ENCODE results near the gene CEACAM18. TPM values are rescaled to one million over a fixed set of nuclear protein-coding genes. Genes with fewer than 3 reads are reported as not detected.

CEACAM18 gene
- total and polyA plus RNA-seq, 2 experiments from 2014 or later, result not detected

- H3K36me3 ChIP-seq, result no peaks in the 10 kb centered on the region
- no peaks in the 10 kb centered on the region for H3K9me3 ChIP-seq (ENCODE audit: low read depth)
- H3K4me1 ChIP-seq (ENCODE audit: low read depth), result no peaks in the 10 kb centered on the region
- DNase-seq (ENCODE audit: low read depth in 1 of 2, low spot score in 1 of 2), result no peak
- H3K4me3 ChIP-seq, result no peak overlapping the region
- H3K27me3 ChIP-seq, result no peaks in the 10 kb centered on the region
- TF ChIP-seq CTCF (IDR thresholded peaks at IDR 0.05; ENCODE audit: low read depth, low read length), result no peak
- H3K27ac ChIP-seq, result no peak overlapping the region
Measured at GRCh38 chr19:51448411-51449016, 29.8 kb upstream of the CEACAM18 start.

GRCh38 chr19:51450730-51451307 is 27.5 kb upstream of the CEACAM18 start:
- H3K4me3 ChIP-seq, result no peak overlapping the region
- no peaks in the 10 kb centered on the region for H3K9me3 ChIP-seq (ENCODE audit: low read depth)
- H3K36me3 ChIP-seq, result no peaks in the 10 kb centered on the region
- no peaks in the 10 kb centered on the region for H3K4me1 ChIP-seq (ENCODE audit: low read depth)
- H3K27me3 ChIP-seq, result no peaks in the 10 kb centered on the region
- no peak for DNase-seq (ENCODE audit: low read depth in 1 of 2, low spot score in 1 of 2)
- no peak for TF ChIP-seq CTCF (IDR thresholded peaks at IDR 0.05; ENCODE audit: low read depth, low read length)
- H3K27ac ChIP-seq, result no peak overlapping the region

GRCh38 chr19:51456541-51457290 is 21.6 kb upstream of the CEACAM18 start:
- no peak overlapping the region for H3K4me3 ChIP-seq
- DNase-seq (ENCODE audit: low read depth in 1 of 2, low spot score in 1 of 2), result no peak
- no peaks in the 10 kb centered on the region for H3K9me3 ChIP-seq (ENCODE audit: low read depth)
- H3K27me3 ChIP-seq, result no peaks in the 10 kb centered on the region
- no peaks in the 10 kb centered on the region for H3K4me1 ChIP-seq (ENCODE audit: low read depth)
- no peak for TF ChIP-seq CTCF (IDR thresholded peaks at IDR 0.05; ENCODE audit: low read depth, low read length)
- H3K36me3 ChIP-seq, result no peaks in the 10 kb centered on the region
- no peak overlapping the region for H3K27ac ChIP-seq

- no peak overlapping the region for H3K27ac ChIP-seq
- no peaks in the 10 kb centered on the region for H3K36me3 ChIP-seq
- H3K27me3 ChIP-seq, result no peaks in the 10 kb centered on the region
- no peak overlapping the region for H3K4me3 ChIP-seq
- TF ChIP-seq CTCF (IDR thresholded peaks at IDR 0.05; ENCODE audit: low read depth, low read length), result no peak
- H3K4me1 ChIP-seq (ENCODE audit: low read depth), result no peaks in the 10 kb centered on the region
- no peaks in the 10 kb centered on the region for H3K9me3 ChIP-seq (ENCODE audit: low read depth)
- no peak for DNase-seq (ENCODE audit: low read depth in 1 of 2, low spot score in 1 of 2)
Measured at GRCh38 chr19:51457351-51458013, 20.9 kb upstream of the CEACAM18 start.

GRCh38 chr19:51458051-51458645 is 20.2 kb upstream of the CEACAM18 start, which contains the start of gene SIGLEC8:
TSS of gene SIGLEC8 (minus strand) at chr19:51458454. CDS start at chr19:51458387, 67 bp downstream.
- DNase-seq (ENCODE audit: low read depth in 1 of 2, low spot score in 1 of 2), result no peak
- H3K9me3 ChIP-seq (ENCODE audit: low read depth), result no peaks in the 10 kb centered on the region
- H3K36me3 ChIP-seq, result no peaks in the 10 kb centered on the region
- H3K27ac ChIP-seq, result no peak within 1 kb of the TSS
- no peaks in the 10 kb centered on the region for H3K27me3 ChIP-seq
- no peak within 1 kb of the TSS for H3K4me3 ChIP-seq
- TF ChIP-seq CTCF (IDR thresholded peaks at IDR 0.05; ENCODE audit: low read depth, low read length), result no peak
- H3K4me1 ChIP-seq (ENCODE audit: low read depth), result no peaks in the 10 kb centered on the region

All from cardiac muscle cell (in vitro differentiated cells and primary cell).